COLO668 (cell line): ENCODE results near the gene B4GALT1.
A peak's percentile ranks its signal among the peaks of the same experiment; 100 is the strongest.
"Not testable (repeated sequence)": the region's sequence is repeated elsewhere in the genome, so short reads cannot be mapped to it uniquely, and the experiment has no call there.

Source experiments
- DNase-seq: peaks from one replicate; lab custom pipeline; 2025; ENCODE audit not compliant: unreplicated experiment; lab: John Stamatoyannopoulos, UW

The B4GALT1 gene

GRCh38 chr9:33184963-33185362 is 17.8 kb upstream of the B4GALT1 start:
- DNase-seq, result no peak

DNA sequence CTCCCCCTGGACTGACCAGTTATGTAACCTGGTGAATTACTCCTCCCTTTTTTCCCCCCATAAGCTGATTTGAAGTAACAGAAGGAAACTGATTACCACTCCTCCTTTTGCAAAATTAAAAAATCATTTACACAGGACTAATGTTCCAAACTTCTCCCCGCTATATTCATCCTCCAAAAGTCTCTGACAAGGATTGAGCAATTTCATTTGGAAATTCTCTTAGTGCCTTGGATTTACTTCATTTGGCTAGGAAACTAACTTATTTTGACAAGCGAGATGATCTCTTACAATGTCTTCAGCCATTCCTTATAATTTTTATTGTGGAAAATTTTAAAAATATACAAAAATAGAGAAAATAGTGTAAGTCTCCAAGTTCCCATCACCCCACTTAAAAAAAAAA is 15.4 kb upstream of the B4GALT1 start:
- DNase-seq, result no peak

DNA sequence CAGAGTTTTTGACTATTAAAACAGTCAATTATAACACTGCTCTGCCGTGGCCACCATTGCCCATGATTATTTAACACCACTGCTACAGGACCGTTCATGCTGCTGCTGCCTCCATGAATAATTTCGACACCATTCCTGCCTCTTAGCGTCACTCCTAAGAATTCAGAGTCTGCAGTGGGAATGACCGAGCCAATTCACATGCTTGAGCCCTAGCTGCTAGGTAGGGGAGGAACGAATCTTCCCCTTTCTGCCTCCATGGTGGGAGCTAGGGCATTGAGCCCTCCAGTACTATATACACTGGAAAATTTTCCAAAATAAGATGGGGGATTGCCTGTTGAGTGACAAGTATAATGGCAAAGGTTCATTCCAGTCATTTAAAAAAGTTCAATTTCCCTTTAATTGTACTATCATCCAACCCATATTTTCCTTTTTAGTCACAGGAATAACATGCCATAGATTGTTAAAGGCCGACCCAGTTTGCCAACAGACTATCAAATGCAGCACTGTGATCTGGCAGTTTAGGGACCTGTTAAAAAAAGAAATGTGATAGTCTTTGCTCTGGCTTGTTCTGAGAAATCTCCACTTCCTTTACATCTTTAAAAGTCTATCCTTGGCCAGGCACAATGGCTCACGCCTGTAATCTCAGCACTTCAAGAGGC is 13.5 kb upstream of the B4GALT1 start:
- no peak for DNase-seq

DNA sequence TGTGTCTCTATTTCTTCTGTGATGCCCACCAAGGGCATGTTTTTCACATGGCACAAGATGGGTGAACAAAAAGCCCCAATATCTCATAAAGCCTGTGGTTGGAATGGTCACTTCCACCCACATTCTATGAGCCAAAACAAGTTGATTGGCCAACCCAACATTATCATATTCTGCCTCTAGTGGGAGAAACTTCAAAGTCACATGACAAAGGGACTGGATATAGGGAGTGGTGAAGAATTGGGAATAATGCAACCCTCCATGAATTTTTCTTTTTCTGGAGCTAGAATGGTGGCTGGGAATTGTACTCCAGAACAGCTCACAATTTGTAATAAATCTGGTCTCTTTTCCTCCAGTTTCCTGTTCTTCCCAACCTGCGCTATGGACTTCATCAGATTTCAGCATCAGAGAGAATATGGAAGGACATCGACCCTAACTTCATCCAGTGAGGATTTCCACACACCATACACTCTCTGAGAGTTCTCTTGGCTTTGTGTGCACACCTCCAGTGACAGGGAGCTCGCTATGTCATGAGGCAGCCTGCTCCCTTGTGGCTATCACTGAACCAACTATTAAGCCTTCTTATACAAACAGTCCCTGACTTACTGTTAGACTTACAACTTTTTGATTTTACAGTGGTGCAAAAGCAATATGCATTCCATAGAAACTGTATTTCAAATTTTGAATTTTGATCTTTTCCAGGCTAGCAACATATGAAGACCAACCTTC is 12.0 kb upstream of the B4GALT1 start:
- no peak for DNase-seq

GRCh38 chr9:33177639-33178038 is 10.5 kb upstream of the B4GALT1 start:
- no peak for DNase-seq

GRCh38 chr9:33177086-33177485 is 9.9 kb upstream of the B4GALT1 start:
- DNase-seq, result no peak

GRCh38 chr9:33175649-33176325 is 8.7 kb upstream of the B4GALT1 start:
- no peak for DNase-seq

- DNase-seq, result no peak
These were observed 5.4 kb upstream of the B4GALT1 start for GRCh38 chr9:33172256-33173238.

GRCh38 chr9:33170464-33171415 is 3.6 kb upstream of the B4GALT1 start:
- peak; percentile 42 for DNase-seq

DNA sequence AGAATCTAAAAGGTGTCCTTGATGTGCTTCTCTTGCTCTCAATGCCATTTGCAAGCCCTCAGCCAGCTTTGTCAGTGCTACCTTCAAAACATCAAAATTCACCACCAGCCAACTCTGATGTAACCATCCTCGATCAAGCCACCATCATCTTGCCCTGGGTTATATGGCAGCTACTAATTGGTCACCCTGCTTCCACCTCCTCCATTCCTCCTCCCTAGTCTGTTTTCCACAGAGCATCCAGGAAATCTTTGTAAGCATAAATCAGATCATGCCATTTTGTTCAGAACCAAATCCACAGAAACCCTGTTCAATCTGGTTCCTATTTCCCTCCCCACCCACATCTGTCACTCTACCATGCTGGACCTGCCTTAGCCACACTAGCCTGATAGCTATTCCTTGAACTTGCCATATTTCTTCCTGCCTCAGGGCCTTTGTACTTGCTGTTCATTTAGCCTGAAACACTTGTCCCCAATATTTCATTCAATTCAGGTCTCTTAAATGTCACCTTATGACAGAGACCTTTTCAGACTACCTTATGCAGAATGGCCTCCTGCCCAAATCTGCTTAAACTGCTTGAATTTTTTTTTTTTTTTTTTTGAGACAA is 1.9 kb upstream of the B4GALT1 start:
- no peak for DNase-seq

GRCh38 chr9:33167972-33168461 is 881 bp upstream of the B4GALT1 start:
- DNase-seq, result no peak

- peak; percentile 70 for DNase-seq
These were observed 679 bp downstream of the B4GALT1 start for GRCh38 chr9:33166231-33167083.

DNA sequence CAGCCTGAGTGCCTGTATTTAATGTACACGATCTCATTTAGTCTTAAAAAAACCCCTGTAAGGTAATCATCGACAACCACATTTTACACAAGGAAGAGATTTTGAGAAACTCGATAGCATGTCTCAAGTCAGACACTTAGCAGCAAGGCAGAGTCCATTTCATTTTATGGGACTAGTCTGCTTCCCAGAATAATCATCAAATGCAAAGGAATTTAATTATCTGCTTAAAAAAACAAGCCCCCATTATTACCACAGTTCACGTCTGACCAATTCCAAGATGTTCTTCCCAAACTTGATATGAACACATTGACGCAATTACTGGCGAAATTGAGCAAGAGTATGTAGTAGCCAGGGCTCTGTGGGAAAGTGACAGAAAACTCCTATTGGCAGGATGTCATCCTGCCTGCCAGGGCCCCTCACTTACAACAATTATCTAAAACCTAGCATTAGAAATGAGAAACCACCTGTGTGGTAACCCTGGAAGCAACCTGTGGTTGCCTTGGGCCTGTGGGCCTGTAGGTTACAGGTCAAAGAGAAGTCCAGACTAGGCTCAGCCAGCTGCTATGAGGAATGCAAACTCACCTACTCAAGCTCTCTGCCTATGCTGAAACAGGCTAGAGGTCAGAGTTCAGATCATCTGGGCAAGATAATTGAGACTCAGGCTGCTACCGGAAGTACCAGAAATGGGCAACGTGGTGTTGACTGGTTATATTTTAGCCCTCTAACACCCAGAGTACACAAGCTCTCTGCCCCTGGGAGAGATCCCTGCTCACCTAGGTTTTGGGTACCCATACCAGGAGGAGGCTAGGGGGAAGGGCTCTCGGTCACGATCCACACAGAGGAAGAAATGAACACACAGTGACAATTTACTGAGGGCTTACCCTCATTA is 1.6 kb downstream of the B4GALT1 start:
- DNase-seq, result peak; percentile 29

- DNase-seq, result not testable (repeated sequence)
These were observed 2.2 kb downstream of the B4GALT1 start for GRCh38 chr9:33164921-33165262.

DNA sequence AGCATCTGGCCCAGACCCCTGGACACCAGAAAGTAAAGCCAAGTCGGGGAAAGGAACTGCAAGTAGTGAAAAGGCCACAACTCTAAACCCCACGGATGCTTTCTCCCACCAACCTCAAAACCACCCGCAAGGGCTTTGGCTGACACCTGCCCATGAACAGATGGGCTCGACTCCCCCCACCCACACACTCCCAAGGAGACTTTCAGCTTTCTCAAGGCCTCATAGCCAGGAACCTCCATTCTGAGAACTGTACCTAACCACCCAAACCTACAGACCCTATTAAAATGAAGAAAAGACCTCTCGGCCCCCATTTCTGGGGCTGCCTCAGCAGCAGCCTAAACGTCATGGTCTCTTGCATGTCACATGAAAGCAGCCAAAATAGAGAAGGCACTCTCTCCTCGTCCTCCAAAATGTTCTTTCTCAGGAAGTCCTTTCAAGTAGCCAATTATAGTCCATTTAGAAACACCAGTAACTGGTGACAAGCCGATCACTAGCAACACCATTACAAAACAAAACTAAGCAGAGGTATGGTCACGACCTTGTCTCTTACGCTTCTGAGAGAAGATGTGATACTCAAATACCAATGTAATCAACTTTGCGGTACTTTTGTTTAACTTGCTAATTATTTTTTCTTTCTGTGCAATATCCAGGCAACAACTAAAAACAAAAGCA is 2.9 kb downstream of the B4GALT1 start:
- no peak for DNase-seq

- no peak for DNase-seq
These were observed 3.6 kb downstream of the B4GALT1 start for GRCh38 chr9:33163433-33164137.
